ENCODE measurements around the gene GPR82. TPM values are rescaled to one million over a fixed set of nuclear protein-coding genes. Genes with fewer than 3 reads are reported as not detected.

Gene GPR82
- total and polyA plus RNA-seq, 10 of the 15 experiments (the other 5 are each of a cell fraction or from before 2014, with no cell fraction given) = 0.23 to 1.7 (median 0.56) TPM

GRCh38 chrX:41695426-41695825, 28.6 kb upstream of the GPR82 start:
- SMC1A ChIA-PET (ENCODE audit: uncharacterized antibody, unreplicated experiment) = interaction anchor here (2.1 kb wide), 1 partner anchor 29 kb away, joined by 5 read pairs; no protein-coding TSS in a partner anchor
- TF ChIP-seq NBN (IDR thresholded peaks at IDR 0.05) = no peak
- TF ChIP-seq MEF2B (IDR thresholded peaks at IDR 0.05; ENCODE audit: partially characterized antibody, poor library complexity, severe bottlenecking) = no peak
- TF ChIP-seq NR2C1 (IDR thresholded peaks at IDR 0.05) = no peak
- no peak for TF ChIP-seq GATAD2B (conservative IDR thresholded peaks at IDR 0.05; ENCODE audit: low read depth)
- TF ChIP-seq ATF2 (IDR thresholded peaks at IDR 0.05; ENCODE audit: low read length) = no peak
- no peak for TF ChIP-seq SMAD5 (IDR thresholded peaks at IDR 0.05; ENCODE audit: low read depth)
- TF ChIP-seq PRDM15 (CRISPR knock-in tag; IDR thresholded peaks at IDR 0.05) = no peak
- no peak for TF ChIP-seq MXI1 (IDR thresholded peaks at IDR 0.05; ENCODE audit: low read depth, low read length)
- TF ChIP-seq IRF4 (IDR thresholded peaks at IDR 0.05; ENCODE audit: low read depth, low read length) = no peak
- no peak for TF ChIP-seq HCFC1 (IDR thresholded peaks at IDR 0.05; ENCODE audit: low read length)
- no peak for TF ChIP-seq FOXK2 (IDR thresholded peaks at IDR 0.05)
- TF ChIP-seq JUNB (IDR thresholded peaks at IDR 0.05) = no peak
- no peak for TF ChIP-seq WRNIP1 (IDR thresholded peaks at IDR 0.05; ENCODE audit: borderline replicate concordance, low read depth, low read length)
- no peak for TF ChIP-seq NFIC (IDR thresholded peaks at IDR 0.05; ENCODE audit: low read depth, low read length)
- no peak for TF ChIP-seq CTCF (IDR thresholded peaks at IDR 0.05 in 2 of 3, conservative IDR thresholded peaks at IDR 0.05 in 1 of 3; ENCODE audit: control insufficient read depth in 2 of 3, extremely low read depth in 1 of 3, insufficient read depth in 1 of 3, low read depth in 3 of 3, low read length in 3 of 3)
- no peak for TF ChIP-seq E2F4 (IDR thresholded peaks at IDR 0.05; ENCODE audit: low read depth, low read length)
- no peak for TF ChIP-seq CREM (IDR thresholded peaks at IDR 0.05; ENCODE audit: low read depth)
- TF ChIP-seq BCL11A (IDR thresholded peaks at IDR 0.05; ENCODE audit: low read depth, low read length) = no peak
- TF ChIP-seq RB1 (IDR thresholded peaks at IDR 0.05; ENCODE audit: borderline replicate concordance) = no peak
- Histone ChIP-seq H4K20me1 (ENCODE audit: control insufficient read depth, insufficient read depth) (no peaks in the 10 kb centered on the region), H3K9ac (ENCODE audit: control insufficient read depth, insufficient read depth, low read length) (no peak overlapping the region), H3K4me3 (no peak overlapping the region), H3K27me3 (replicated peaks in 1 of 2; ENCODE audit: control insufficient read depth in 2 of 2, insufficient read depth in 2 of 2, low read length in 1 of 2) (no peaks in the 10 kb centered on the region), H3K4me1 (ENCODE audit: control insufficient read depth, insufficient read depth, low read length) (peaks cover 7% of the 10 kb centered on the region; the same call in 1 of the 2 replicates), H3K27ac (ENCODE audit: control insufficient read depth, insufficient read depth) (no peak overlapping the region), H3K9me3 (replicated peaks; ENCODE audit: control insufficient read depth, insufficient read depth, low read length) (no peaks in the 10 kb centered on the region), H3K36me3 (ENCODE audit: control insufficient read depth in 2 of 2, insufficient read depth in 2 of 2, low read length in 1 of 2) (no peaks in the 10 kb centered on the region), H3K79me2 (ENCODE audit: control insufficient read depth, insufficient read depth, low read length) (no peaks in the 10 kb centered on the region), H3K4me2 (ENCODE audit: control insufficient read depth, insufficient read depth) (no peak overlapping the region), H2AFZ (ENCODE audit: control insufficient read depth, low read depth, low read length) (no peak overlapping the region)
- WGBS (ENCODE audit: insufficient coverage, insufficient replicate concordance, low lambda C conversion rate, missing lambda C conversion rate) = 51% methylated on average over 7 of the region's 7 CpGs
- CTCF ChIA-PET = no interaction called here
- intact Hi-C loops (cut with micrococcal nuclease; ENCODE audit: unreplicated experiment) = no loop called here
- in situ Hi-C loops (cut with MboI) = no loop called here
- POLR2A ChIA-PET = no interaction called here
- no peak for DNase-seq (ENCODE audit: low read depth, low spot score)
- no peak for FAIRE-seq
- no peak for ATAC-seq
- RAD21 ChIA-PET (ENCODE audit: unreplicated experiment) = no interaction called here
- no TSS peak for BruUV-seq (replicated peaks)

Data from GM12878 (cell line).